ENCODE results near the gene SECISBP2. TPM values are rescaled to one million over a fixed set of nuclear protein-coding genes. Genes with fewer than 3 reads are reported as not detected.

SECISBP2 gene
- total and polyA plus RNA-seq, 2 of the 13 experiments (the other 11 are each of a cell fraction or from before 2014, with no cell fraction given): 32.4 to 38.0 TPM

DNA sequence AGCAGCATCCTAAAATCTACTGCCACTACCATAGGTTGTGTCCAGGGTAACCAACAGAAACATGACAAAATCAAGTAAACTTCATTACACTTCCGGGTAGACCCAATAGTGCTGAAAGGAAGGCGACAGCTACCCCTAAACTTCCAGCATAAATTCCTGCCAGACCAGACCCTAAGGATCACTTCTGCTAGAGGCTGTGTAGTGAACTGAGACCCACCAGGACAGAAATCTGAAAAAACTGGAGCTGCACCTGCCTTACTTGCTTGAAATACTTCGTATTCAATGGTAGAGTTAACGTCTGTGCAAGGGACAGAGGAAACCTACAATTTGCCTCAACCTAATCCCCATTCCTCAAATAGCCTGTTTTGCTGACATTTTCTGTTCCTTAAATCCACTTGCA lies 1.0 kb upstream of the SECISBP2 start:
- Histone ChIP-seq H3K4me2 (ENCODE audit: low read depth, low read length) (peak overlapping the region; percentile 80), H3K4me3 (replicated peaks in 1 of 3; ENCODE audit: insufficient read depth in 1 of 3, low read depth in 2 of 3, low read length in 3 of 3) (peak overlapping the region in 2 of 3 experiments; percentile 71 to 81; a peak in 2 of 6 replicates), H2AFZ (ENCODE audit: low read length) (no peak overlapping the region), H3K27me3 (ENCODE audit: control insufficient read depth in 1 of 2, insufficient read depth in 2 of 2, low read length in 2 of 2) (no peaks in the 10 kb centered on the region; a peak in 1 of 5 replicates), H3K36me3 (replicated peaks in 1 of 2; ENCODE audit: control insufficient read depth in 1 of 2, insufficient read depth in 2 of 2, low read length in 2 of 2) (peaks cover 0 to 23% of the 10 kb centered on the region in 2 experiments; a peak in 2 of 5 replicates), H3K79me2 (ENCODE audit: insufficient read depth, low read length) (peaks cover 84% of the 10 kb centered on the region), H3K4me1 (ENCODE audit: insufficient read depth, low read length) (peaks cover 68% of the 10 kb centered on the region), H4K20me1 (ENCODE audit: insufficient read depth, low read length) (peaks cover 22% of the 10 kb centered on the region), H3K27ac (ENCODE audit: extremely low read length, insufficient read depth, low read length) (peak overlapping the region; percentile 98), H3K9me3 (ENCODE audit: low read length) (no peaks in the 10 kb centered on the region), H3K9ac (ENCODE audit: insufficient read depth, low read depth, low read length) (peak overlapping the region; percentile 97)
- no peak for DNase-seq (ENCODE audit: low spot score)
- POLR2A ChIA-PET: interaction anchor here (1.7 to 2.0 kb wide), 2 partner anchors 41 to 239 kb away, joined by 5 to 17 read pairs; no protein-coding TSS in a partner anchor
- no peak for ATAC-seq
- in situ Hi-C loops (cut with HindIII; ENCODE audit: extremely low pct_ligation_motif_present, low pct_unique_long_range_greater_than_20kb): loop anchor here (10.0 kb wide), 1 partner anchor 238 kb away; no protein-coding TSS in a partner anchor
- intact Hi-C loops (cut with micrococcal nuclease; ENCODE audit: unreplicated experiment): no loop called here
- CTCF ChIA-PET (ENCODE audit: low intra/inter-chr PET ratio, low total read pairs): no interaction called here
- WGBS (ENCODE audit: low lambda C conversion rate): 83% methylated on average over 4 of the region's 4 CpGs
- no TSS peak for BruUV-seq (replicated peaks)
- FAIRE-seq: no peak
- TF ChIP-seq PATZ1 (CRISPR knock-in tag; IDR thresholded peaks at IDR 0.05) (no peak), ZNF253 (CRISPR knock-in tag; IDR thresholded peaks at IDR 0.05; ENCODE audit: borderline replicate concordance) (no peak), ELF3 (CRISPR knock-in tag; IDR thresholded peaks at IDR 0.05) (no peak), NR2F6 (IDR thresholded peaks at IDR 0.05) (no peak), NR2F6 (CRISPR knock-in tag; IDR thresholded peaks at IDR 0.05) (no peak), ZNF674 (CRISPR knock-in tag; IDR thresholded peaks at IDR 0.05; ENCODE audit: low read depth) (no peak), AHDC1 (CRISPR knock-in tag; IDR thresholded peaks at IDR 0.05; ENCODE audit: borderline replicate concordance) (no peak), ZNF605 (CRISPR knock-in tag; IDR thresholded peaks at IDR 0.05) (no peak), ZSCAN9 (CRISPR knock-in tag; IDR thresholded peaks at IDR 0.05; ENCODE audit: borderline replicate concordance) (no peak), AGO2 (optimal IDR thresholded peaks at IDR 0.05; ENCODE audit: low read depth, low read length) (peak; percentile 57), RBFOX2 (IDR thresholded peaks at IDR 0.05; ENCODE audit: low read depth, low read length) (peak; percentile 66), ZNF24 (IDR thresholded peaks at IDR 0.05) (no peak), NCOR1 (IDR thresholded peaks at IDR 0.05; ENCODE audit: borderline replicate concordance, low read length) (no peak), RBM22 (optimal IDR thresholded peaks at IDR 0.05; ENCODE audit: low read length) (peak; percentile 95), RFX5 (IDR thresholded peaks at IDR 0.05; ENCODE audit: low read depth, low read length) (no peak), KDM3A (CRISPR knock-in tag; IDR thresholded peaks at IDR 0.05; ENCODE audit: low read depth) (no peak), TRIM24 (CRISPR knock-in tag; IDR thresholded peaks at IDR 0.05) (no peak), ZSCAN29 (CRISPR knock-in tag; conservative IDR thresholded peaks at IDR 0.05) (no peak), POLR2A (IDR thresholded peaks at IDR 0.05; ENCODE audit: insufficient read depth in 1 of 2, low read depth in 2 of 2, low read length in 2 of 2) (peak in 1 of 2 experiments; percentile 58; a peak in 2 of 4 replicates)
